HG02852 (cell line): Measurements from ENCODE around the gene TNFRSF21.
"Not testable (repeated sequence)": the region's sequence is repeated elsewhere in the genome, so short reads cannot be mapped to it uniquely, and the experiment has no call there.

ENCODE experiments used
- ATAC-seq: cut with Tn5 transposase; IDR thresholded peaks from one replicate; pipeline ENCODE4 v1.9.1; 2021; ENCODE audit warnings: mild to moderate bottlenecking, moderate library complexity; ENCODE audit not compliant: unreplicated experiment

TNFRSF21 gene

GRCh38 chr6:47290124-47290834 is 19.4 kb downstream of the TNFRSF21 start:
- ATAC-seq, result no peak

- no peak for ATAC-seq
These were observed 21.2 kb downstream of the TNFRSF21 start for GRCh38 chr6:47288267-47289090.

- ATAC-seq, result no peak
These were observed 23.4 kb downstream of the TNFRSF21 start for GRCh38 chr6:47286301-47286700.

GRCh38 chr6:47283993-47284392 is 25.7 kb downstream of the TNFRSF21 start:
- no peak for ATAC-seq

GRCh38 chr6:47278545-47278944 is 31.2 kb downstream of the TNFRSF21 start:
- no peak for ATAC-seq

GRCh38 chr6:47277702-47278101 is 32.0 kb downstream of the TNFRSF21 start:
- no peak for ATAC-seq

GRCh38 chr6:47276377-47276776 is 33.3 kb downstream of the TNFRSF21 start:
- ATAC-seq, result no peak

GRCh38 chr6:47275640-47276039 is 34.1 kb downstream of the TNFRSF21 start:
- ATAC-seq, result no peak

- ATAC-seq, result not testable (repeated sequence)
These were observed 34.6 kb downstream of the TNFRSF21 start for GRCh38 chr6:47275132-47275531.

GRCh38 chr6:47268572-47269187 is 41.0 kb downstream of the TNFRSF21 start:
- no peak for ATAC-seq

- no peak for ATAC-seq
These were observed 42.4 kb downstream of the TNFRSF21 start for GRCh38 chr6:47267301-47267700.

GRCh38 chr6:47265971-47266370 is 43.7 kb downstream of the TNFRSF21 start:
- ATAC-seq, result no peak

- ATAC-seq, result no peak
These were observed 44.9 kb downstream of the TNFRSF21 start for GRCh38 chr6:47264775-47265184.

GRCh38 chr6:47263268-47263667 is 46.4 kb downstream of the TNFRSF21 start:
- no peak for ATAC-seq

- ATAC-seq, result no peak
These were observed 47.5 kb downstream of the TNFRSF21 start for GRCh38 chr6:47262231-47262630.

- ATAC-seq, result no peak
These were observed 48.5 kb downstream of the TNFRSF21 start for GRCh38 chr6:47261191-47261590.

- ATAC-seq, result no peak
These were observed 49.7 kb downstream of the TNFRSF21 start for GRCh38 chr6:47260021-47260420.

GRCh38 chr6:47258724-47259347 is 50.9 kb downstream of the TNFRSF21 start:
- no peak for ATAC-seq

GRCh38 chr6:47256981-47257730 is 52.5 kb downstream of the TNFRSF21 start:
- ATAC-seq, result no peak

GRCh38 chr6:47256361-47256760 is 53.3 kb downstream of the TNFRSF21 start:
- no peak for ATAC-seq

GRCh38 chr6:47254906-47255305 is 54.8 kb downstream of the TNFRSF21 start:
- ATAC-seq, result no peak
